ENCODE results near the gene NELL1.

NELL1 gene

DNA sequence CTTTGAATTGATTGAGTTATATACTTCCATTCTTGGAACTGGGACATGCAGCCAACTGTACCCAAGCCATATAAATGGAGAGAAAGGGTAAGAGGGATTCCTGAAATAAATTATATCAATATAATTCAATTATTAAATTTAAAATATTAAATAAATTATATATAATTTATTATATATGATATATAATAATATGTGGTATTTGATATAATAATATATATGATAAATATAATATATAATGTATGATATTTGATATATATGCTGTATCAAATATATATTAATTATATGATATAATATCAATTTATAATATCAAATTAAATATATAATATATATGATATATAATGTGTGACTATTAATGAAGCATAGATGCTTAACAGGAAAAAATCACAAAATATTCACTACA, 677.0 kb downstream of the NELL1 start:
- no peak for DNase-seq (ENCODE audit: low read depth)

DNA sequence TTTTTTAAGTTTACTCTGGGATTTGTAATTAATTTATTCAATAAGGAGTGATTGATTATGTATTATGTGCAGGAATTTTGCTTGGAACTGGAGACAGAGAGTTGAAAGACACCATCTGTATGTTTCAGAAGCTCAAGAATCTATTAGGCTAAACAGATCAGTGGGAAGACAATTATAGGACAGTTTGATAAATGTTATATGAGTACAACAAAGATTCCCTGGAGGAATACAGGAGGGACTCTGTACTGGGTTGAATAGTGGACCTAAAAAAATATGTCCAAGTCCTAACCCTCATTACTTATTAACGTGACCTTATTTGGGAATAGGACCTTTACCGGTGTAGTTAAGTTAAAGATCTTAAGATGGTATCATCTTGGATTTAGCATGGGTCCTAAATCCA, 681.2 kb downstream of the NELL1 start:
- no peak for DNase-seq (ENCODE audit: low read depth)

DNA sequence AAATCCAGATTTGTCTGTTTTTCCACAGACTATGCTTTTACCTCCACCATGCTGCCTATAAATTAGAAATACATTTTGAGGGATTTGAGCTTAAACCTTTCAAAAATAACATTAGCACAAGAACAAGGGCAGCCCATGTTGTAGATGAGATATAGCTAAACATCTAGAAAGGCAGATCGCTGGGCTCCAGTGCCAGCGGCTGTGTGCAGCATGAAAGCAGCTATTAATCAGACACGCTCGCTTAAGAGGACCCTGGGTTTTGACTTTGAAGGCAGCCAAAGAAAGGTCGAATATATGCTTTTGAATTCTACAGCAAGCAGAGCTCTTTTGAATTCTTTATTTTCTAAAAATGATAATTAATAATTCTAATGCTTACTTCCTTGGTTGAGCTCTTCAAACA, 684.0 kb downstream of the NELL1 start:
- DNase-seq (ENCODE audit: low read depth) = no peak

DNA sequence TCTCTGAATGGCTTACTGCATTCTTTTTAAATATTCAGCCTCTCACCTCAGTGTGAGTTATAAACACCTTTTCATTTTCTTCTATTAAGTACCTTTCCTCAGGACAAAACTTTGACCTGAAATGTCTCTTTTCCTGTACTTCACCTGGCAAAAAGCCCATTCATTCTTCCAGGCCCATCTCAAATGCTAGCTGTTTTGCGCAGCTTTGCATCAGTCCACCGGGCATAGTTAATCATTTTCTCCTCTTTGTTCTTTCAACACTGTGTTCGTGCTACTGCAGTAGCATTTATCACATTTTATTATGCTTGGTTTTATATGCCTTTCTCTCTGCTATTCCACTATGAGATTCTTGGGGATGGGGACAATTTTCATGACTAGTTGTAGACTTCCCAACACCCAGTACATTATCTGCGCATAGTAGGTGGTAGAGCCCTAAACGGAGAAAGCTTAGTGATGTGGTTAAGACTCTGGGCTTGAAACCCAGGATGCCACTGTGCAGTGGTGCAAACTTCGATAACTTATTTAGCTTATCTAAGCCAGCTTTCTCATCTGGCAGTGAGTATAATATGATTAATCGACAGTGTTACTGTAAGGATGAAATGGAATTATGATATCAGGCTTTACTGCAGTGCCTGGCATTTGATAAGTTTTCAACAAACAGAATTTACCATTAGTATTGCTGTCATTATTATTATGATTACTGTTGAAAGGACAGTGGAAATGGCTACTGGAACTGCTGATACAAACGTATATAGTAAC, 695.7 kb downstream of the NELL1 start:
- no peak for DNase-seq (ENCODE audit: low read depth)

DNA sequence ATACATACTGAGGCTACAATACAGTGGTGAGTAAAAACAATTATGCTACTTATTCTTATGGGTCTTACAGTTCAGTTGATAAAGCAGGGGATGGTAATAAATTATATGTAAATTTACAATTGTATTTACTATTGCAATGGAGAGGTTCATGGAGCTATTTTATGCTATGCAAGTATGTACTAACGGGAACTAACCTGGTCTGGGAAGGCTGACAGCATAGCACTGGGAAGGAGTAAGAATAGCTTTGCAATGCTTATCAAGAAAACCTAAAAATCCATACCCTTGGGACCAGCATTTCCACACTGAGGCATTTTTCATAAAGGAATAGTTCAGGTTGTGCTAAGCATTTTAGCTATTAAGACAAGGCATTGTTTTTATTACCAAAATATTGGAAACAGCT, 700.6 kb downstream of the NELL1 start:
- no peak for DNase-seq (ENCODE audit: low read depth)

DNA sequence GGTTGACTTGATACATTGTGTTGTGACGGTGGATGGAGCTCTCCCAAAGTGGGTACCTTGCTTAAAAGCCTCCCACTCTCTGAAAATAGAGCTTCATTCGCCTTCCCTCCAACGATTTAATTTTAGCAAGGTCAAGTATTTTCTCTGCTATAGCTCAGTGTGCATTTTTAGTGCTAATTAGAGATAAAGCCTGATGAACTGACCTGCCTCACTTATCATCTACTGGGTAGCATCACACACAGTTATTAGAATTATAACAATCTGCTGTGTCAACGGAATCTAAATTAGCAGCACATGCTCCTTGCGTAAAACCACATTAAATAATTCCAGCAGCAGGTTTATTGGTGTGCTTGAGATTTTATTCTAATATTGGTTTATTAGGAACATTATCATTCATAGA, 701.7 kb downstream of the NELL1 start:
- no peak for DNase-seq (ENCODE audit: low read depth)

DNA sequence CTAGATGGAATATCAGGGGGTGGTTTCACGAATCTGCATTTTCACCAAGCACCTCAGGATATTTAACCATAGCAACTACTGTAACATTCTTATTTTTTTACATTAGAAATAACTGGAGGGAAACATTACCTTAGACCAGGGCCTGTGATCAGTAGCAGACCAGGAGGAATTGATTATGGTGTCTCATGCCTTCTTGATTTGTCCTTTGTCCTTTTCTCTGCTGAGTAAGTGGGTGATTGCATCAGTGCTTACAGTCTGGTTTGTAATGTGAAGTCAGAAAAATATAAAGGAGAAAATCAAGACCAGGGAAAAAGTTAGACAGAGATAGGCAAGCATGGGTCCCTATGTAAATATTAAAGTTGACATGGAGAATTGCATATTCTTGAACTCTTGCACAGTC, 703.3 kb downstream of the NELL1 start:
- no peak for DNase-seq (ENCODE audit: low read depth)

DNA sequence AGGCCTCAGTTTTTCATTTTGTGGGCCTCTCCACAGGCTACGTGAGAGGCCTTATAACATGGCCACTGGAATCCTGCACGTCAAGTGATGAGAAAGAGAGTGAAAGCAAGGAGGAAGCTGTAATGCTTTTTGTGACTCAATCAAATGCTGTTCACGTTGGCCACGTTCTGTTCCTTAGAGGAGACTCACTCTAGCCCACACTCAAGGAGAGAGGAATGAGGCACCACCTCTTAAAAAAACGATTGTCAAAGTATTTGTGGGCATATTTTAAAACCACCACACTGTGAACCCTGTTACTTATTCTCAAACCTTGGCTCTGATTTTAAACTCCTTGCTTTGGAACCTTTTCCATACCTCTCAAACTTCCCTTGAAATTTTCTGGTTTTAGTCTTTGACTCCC, 705.0 kb downstream of the NELL1 start:
- DNase-seq (ENCODE audit: low read depth) = no peak

DNA sequence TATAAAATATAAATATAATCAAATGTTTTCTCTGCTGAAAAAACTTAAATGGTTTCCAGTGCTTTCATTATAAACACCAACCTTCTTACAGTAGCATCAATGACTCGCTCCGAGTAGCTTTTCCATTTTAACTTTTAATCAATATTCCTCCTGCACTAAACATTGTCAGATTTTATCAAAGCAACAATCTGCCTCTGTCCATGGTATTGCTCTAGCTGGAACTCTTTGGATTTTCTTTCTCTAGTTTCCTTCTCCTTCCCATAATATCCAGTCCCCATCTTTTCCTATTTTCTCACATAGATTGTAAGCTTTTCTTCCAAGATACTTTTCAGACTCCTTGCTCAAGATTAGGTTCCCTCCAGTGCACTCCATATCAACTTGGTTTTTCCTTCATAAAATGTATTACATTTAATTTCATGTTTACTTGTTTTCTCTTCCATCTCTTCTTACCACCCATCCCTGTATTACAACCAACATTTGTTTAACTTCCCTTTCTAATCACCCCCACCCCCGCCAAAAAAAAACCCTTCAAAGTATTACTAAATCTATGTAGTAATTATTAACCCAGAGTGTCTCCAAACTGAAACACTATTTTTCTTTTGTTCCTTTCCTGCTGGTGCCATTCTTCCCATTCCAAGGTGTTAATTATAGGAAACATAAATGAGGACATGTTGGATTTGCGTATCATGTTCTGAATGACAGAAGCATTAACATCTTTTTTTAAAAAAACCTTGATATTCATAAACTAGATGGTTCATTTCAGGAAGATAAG, 716.5 kb downstream of the NELL1 start:
- DNase-seq (ENCODE audit: low read depth) = no peak

DNA sequence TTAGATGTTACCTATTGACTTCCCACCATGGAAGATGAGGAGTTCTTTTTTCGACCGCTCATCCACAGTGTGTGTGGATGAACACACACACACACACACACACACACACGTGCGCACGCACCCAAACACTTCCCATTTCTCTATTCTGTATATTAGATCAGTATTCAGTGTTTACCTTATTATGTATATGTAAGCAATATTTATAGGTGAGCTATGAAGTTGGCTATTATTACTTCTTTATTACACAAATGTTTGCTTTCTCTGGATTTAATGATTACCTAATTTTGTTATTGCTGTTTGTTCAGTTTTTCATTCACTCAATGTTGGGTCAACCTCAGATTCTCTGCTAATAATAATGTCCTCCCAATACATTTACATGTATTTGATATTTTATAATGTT, 721.0 kb downstream of the NELL1 start:
- DNase-seq (ENCODE audit: low read depth) = no peak

DNA sequence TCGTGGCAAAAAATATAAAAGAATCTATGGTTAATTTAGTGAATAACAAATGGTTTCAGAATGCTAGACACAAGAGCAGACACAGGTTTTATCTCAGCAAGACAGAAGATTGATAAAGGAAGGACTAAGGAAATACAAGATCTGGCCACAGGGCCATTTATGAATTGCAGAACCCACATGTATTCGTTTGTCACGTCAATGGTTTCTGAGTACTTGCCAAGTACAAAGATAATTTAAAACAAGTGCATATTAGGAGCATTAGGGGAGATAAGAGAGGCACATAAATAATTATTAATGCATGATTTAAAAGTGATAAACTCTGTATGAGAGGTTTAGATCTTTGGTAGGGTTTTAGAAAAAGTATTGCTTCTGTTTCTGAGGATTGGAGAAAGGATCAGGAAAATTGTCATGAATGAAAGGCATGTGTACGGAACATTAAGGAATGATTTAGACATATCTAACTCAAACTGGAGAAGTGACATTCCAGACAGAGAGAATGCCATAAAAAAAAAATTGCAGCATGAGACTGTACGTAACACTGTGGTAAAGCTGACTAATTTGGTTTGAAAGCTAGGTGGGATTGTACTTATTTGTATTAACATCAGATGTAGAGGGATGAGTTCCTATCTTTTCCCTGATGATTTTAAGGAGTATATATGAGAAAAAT, 727.1 kb downstream of the NELL1 start:
- no peak for DNase-seq (ENCODE audit: low read depth)

DNA sequence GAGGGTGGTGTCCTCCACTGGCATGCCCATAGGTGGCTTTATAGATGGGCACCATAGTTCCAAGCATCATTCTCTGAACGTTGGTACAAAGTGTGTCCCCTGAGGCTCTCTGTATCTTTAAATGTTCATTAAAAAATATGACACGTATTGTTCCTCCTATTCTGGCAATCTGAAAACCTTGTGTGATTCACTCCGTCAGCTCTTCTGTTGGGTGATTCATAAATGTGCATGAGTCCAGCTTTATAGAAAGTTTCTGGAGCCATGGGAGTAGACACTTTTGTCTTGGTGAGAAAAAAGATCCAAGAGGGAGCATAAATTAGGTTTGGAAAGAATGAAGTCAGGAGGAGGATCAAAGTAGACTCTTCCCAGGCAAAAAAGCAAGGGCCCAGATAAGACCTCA, 728.8 kb downstream of the NELL1 start:
- no peak for DNase-seq (ENCODE audit: low read depth)

DNA sequence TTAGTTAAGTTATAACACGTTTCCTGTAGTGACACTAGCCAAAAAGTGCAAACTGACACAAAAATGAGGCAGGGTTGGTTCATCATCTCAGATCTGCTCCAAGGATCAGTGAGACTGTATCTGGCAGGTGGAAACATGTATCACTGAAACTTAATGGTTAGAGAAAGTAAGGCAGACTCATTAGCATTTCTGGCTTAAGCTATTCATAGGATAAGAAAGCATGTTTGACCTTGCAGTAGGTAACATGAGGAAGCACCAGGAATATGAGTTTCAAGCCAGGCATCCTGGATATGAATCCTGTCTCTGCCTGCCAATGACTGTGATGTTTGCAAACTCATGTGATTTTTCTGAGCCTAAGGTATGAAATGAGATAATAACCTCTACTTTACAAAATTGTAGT, 732.1 kb downstream of the NELL1 start:
- DNase-seq (ENCODE audit: low read depth) = no peak

DNA sequence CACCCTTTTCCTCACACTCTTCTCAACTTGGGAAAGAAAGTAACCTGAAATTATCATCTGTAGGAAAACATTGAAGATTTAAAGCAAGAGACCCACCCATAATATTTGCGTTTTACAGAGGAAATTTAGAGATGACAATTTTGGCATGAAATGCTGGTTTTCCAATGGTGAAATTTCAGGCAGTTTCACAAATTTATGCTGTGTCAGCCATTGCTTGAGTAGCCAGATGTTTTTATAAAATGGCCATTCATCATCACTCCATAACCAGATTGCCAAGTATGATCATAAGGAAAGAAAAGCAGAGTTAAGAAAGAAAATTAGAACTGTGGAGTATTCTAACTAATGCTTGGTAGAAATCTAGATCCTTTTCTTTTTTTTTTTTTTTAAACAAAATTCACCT, 732.9 kb downstream of the NELL1 start:
- no peak for DNase-seq (ENCODE audit: low read depth)

DNA sequence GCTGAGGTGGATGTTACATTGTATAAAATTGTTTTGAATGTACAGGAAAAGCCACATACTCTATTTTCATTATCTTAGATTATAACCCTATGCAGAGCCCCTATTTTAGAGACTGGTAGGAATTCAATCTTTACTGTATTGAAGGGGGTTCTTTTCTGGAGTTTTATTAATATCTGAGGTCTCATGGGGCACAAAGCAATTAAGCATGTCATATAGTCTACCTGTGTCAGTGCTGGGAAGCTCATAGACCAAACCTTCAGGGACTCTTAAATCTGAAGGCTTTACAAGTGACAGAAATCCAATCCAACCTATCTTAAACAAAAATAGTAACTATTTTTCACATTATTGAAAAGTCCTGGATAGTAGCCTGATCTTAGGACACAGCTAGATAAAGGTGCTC, 733.7 kb downstream of the NELL1 start:
- no peak for DNase-seq (ENCODE audit: low read depth)

DNA sequence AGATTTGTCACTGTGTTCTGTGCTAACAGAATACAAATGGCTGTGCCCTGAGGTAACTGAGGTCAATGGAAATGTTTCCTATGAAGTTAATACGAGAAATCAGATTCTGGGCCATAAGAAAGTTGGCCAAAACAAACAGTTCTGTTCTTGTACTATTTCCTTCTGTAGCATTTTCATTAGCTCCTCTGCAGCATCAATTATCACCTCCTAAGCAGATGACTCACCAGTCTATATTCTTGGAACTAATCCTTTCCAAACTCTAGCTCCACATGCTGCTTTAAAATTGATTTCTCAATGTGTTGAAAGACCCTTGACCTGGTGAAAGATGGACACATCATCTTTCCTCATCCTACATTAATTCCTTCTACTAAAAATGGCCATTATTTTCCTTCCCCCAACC, 736.0 kb downstream of the NELL1 start:
- DNase-seq (ENCODE audit: low read depth) = no peak

DNA sequence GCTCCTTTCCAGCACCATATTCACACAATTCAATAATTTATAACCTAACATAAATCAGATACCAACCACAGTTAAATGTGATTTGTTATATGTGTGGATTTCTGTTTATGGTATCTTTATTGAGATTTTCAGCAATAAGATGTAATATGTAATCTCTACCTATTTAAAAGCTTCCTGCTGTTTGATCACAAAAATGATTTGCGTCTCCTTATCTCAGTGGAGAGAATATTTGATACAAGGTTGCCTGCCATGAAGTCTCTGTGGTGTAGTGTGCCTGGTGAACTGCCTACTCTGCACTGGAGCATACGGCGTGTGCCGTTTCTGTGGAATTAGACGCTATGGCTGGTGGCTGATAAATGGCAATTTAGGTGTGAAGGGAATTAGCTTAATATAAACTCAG, 741.1 kb downstream of the NELL1 start:
- no peak for DNase-seq (ENCODE audit: low read depth)

DNA sequence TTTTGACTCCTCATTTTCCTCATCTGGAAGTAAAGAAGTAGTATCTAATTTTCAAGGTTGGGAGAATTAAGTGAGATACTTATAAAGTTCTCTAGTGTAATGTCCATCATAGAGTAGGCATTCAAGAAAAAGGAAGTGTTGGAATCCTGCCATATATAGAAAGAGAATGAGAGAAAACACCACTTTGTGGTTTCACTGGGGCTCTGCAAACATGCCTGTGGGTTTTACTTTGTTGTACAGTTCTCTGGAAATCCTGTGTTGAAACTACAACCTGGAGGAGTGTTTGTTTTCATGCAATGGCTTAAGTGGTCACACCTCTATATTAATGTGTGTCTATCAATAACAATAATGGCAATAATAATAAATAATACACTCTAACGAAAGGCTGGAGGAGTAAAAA, 741.7 kb downstream of the NELL1 start:
- no peak for DNase-seq (ENCODE audit: low read depth)

DNA sequence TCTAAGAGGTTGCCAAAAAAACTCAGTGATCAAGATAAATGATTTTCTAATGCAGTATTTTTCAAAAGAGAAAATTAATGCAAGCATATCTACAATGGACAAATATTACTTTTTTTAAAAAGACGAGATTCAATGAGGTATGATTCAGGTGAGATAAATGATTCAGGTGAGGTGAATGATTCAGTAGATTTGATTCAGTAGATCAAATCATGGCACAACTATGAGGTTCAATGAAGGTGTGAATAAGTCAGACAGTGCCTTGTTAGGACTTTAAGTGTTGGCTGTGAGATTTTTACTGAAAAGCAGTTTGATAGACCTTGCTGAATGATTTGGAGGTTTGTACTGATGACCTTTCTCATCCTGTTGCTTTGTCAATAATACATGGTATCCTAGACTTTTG, 742.2 kb downstream of the NELL1 start:
- no peak for DNase-seq (ENCODE audit: low read depth)

DNA sequence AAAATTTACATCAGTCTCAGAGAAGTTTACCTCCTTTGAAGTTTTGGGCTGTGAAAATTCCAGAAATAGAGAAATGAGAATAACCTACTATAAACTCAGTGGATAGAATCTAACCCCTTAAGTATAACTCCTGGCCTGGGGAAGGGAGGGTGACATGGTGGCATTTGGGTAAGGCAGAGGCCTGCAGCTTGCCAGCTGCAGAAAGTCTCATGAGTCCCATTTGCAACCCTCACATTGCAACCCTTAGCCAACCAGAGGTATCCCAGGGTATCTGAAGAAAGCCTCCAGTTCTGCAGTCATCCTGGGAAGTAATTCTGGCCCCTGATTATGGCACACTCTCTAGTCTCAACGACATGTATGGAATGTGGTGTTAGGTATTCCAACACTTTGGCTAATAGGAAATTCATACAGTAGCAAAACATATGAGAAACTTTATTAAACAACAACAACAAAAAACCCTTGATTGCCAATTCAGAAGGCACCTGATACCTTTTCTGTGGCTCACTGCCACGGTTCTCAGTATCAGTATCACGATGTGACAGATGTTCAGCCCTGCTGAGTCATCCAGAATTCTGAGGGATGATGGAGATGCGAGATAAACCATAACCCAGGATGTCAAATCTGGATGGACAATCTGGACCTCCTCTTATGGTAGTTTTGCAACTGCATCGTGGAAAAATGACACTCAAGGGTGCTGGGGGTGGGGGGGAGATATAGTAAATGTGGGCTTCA, 743.4 kb downstream of the NELL1 start:
- DNase-seq (ENCODE audit: low read depth) = no peak

DNA sequence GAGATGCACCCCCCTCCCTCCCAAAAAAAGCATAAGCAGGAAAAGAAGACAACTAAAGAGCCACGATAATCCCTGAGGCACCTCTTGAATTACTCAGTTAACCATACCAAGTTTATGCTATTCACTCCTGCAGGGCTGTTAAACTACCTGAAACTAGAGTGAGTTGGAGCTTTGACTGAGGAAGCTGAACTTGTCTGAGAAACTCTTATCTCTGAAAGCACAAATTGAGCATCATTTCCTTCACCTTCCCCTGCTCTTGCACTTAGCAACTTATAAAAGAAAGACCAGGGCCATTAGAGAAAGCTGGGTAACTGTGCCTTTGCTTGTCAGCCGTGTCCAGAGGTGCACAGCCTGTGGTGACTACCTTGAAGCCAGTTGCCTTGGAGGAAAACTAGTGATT, 745.6 kb downstream of the NELL1 start:
- DNase-seq (ENCODE audit: low read depth) = no peak

DNA sequence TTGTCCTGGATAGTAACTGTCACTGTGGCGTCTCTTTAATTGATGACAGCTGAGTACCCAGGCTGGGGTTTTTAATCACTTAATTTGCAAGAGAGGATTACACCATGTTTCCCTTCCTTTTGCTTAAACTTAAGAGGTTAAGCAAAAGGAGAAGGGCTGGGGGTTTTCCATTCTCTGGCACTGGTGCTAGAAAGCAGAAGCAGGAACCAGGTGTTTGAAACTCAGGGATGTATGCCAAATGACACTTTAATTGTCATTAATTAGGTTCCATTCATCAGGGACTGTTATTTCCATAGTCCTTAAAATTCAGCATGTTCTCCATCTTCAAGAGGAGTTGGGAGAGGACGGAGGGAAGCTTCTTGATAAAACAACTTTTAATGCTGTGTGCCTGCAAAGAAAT, 746.2 kb downstream of the NELL1 start:
- no peak for DNase-seq (ENCODE audit: low read depth)
